ENCODE measurements around the gene COL13A1.

The COL13A1 gene

GRCh38 chr10:69828144-69828870 is 26.6 kb downstream of the COL13A1 start:
- no peak for TF ChIP-seq CTCF (IDR thresholded peaks at IDR 0.05; ENCODE audit: insufficient read depth, low read length, poor library complexity, severe bottlenecking)
- Histone ChIP-seq H3K4me3 (replicated peaks; ENCODE audit: low read depth, low read length) (no peak overlapping the region), H3K36me3 (ENCODE audit: control insufficient read depth, insufficient read depth, low read length) (no peaks in the 10 kb centered on the region), H3K27me3 (replicated peaks; ENCODE audit: control insufficient read depth, insufficient read depth, low read length) (no peaks in the 10 kb centered on the region; the same call in none of the 2 replicates)
- DNase-seq (ENCODE audit: extremely low read depth, insufficient read length), result no peak

GRCh38 chr10:69829775-69830174 is 28.1 kb downstream of the COL13A1 start:
- Histone ChIP-seq H3K27me3 (replicated peaks; ENCODE audit: control insufficient read depth, insufficient read depth, low read length) (peaks cover under 1% of the 10 kb centered on the region), H3K4me3 (replicated peaks; ENCODE audit: low read depth, low read length) (no peak overlapping the region), H3K36me3 (ENCODE audit: control insufficient read depth, insufficient read depth, low read length) (no peaks in the 10 kb centered on the region)
- no peak for TF ChIP-seq CTCF (IDR thresholded peaks at IDR 0.05; ENCODE audit: insufficient read depth, low read length, poor library complexity, severe bottlenecking)
- DNase-seq (ENCODE audit: extremely low read depth, insufficient read length), result no peak

GRCh38 chr10:69831231-69831855 is 29.6 kb downstream of the COL13A1 start:
- DNase-seq (ENCODE audit: extremely low read depth, insufficient read length), result no peak
- TF ChIP-seq CTCF (IDR thresholded peaks at IDR 0.05; ENCODE audit: insufficient read depth, low read length, poor library complexity, severe bottlenecking), result no peak
- Histone ChIP-seq H3K27me3 (replicated peaks; ENCODE audit: control insufficient read depth, insufficient read depth, low read length) (peaks cover 2% of the 10 kb centered on the region), H3K4me3 (replicated peaks; ENCODE audit: low read depth, low read length) (no peak overlapping the region), H3K36me3 (ENCODE audit: control insufficient read depth, insufficient read depth, low read length) (no peaks in the 10 kb centered on the region)

GRCh38 chr10:69835233-69835632 is 33.5 kb downstream of the COL13A1 start:
- DNase-seq (ENCODE audit: extremely low read depth, insufficient read length), result no peak

GRCh38 chr10:69835875-69836730 is 34.4 kb downstream of the COL13A1 start:
- no peak overlapping the region for H3K4me3 ChIP-seq (replicated peaks; ENCODE audit: low read depth, low read length)
- no peaks in the 10 kb centered on the region for H3K36me3 ChIP-seq (ENCODE audit: control insufficient read depth, insufficient read depth, low read length)
- no peak for TF ChIP-seq CTCF (IDR thresholded peaks at IDR 0.05; ENCODE audit: insufficient read depth, low read length, poor library complexity, severe bottlenecking)
- DNase-seq (ENCODE audit: extremely low read depth, insufficient read length), result no peak
- H3K27me3 ChIP-seq (replicated peaks; ENCODE audit: control insufficient read depth, insufficient read depth, low read length), result peaks cover 5% of the 10 kb centered on the region

More at GRCh38 chr10:69835233-69835632, 33.5 kb downstream of the COL13A1 start:
- Histone ChIP-seq H3K27me3 (replicated peaks; ENCODE audit: control insufficient read depth, insufficient read depth, low read length) (peaks cover 5% of the 10 kb centered on the region), H3K36me3 (ENCODE audit: control insufficient read depth, insufficient read depth, low read length) (no peaks in the 10 kb centered on the region), H3K4me3 (replicated peaks; ENCODE audit: low read depth, low read length) (no peak overlapping the region)
- TF ChIP-seq CTCF (IDR thresholded peaks at IDR 0.05; ENCODE audit: insufficient read depth, low read length, poor library complexity, severe bottlenecking), result no peak
